HG03432 (cell line): Measurements from ENCODE around the gene SP7.
"Not testable (repeated sequence)": the region's sequence is repeated elsewhere in the genome, so short reads cannot be mapped to it uniquely, and the experiment has no call there.

ENCODE experiments used
- ATAC-seq: cut with Tn5 transposase; IDR thresholded peaks from one replicate; pipeline ENCODE4 v1.9.1; 2021; ENCODE audit warnings: mild to moderate bottlenecking, moderate library complexity; ENCODE audit not compliant: unreplicated experiment

SP7 gene

DNA sequence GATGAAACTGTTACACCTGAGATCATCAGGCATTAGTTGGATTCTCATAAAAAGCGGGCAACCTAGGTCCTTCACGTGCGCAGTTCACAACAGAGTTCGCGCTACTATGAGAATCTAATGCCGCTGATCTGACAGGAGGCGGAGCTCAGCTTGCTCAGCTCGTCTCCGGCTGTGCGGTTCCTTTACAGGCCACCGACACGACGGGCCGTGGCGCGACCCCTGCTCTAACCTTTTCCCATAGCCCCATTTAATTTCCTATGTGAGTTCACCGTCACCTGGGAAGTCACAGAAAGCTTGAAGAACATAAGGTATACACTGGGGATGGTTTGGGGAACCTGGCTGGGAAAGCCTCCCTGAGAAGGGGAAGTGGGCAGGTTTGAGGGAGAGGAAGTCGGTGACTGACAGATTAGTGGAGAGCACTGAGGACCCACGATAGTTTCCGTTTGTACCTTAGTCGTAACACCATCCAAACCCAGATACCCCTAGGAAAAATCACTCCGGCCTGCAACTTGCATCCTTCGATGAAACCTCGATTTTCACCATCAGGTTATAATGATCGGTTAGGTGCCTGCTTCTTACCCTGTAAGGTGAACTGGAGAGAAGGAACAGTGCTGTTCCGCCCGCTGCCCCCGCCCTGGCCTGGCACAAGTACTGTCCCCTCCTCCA is 11.9 kb downstream of the SP7 start:
- ATAC-seq: peak; percentile 26

DNA sequence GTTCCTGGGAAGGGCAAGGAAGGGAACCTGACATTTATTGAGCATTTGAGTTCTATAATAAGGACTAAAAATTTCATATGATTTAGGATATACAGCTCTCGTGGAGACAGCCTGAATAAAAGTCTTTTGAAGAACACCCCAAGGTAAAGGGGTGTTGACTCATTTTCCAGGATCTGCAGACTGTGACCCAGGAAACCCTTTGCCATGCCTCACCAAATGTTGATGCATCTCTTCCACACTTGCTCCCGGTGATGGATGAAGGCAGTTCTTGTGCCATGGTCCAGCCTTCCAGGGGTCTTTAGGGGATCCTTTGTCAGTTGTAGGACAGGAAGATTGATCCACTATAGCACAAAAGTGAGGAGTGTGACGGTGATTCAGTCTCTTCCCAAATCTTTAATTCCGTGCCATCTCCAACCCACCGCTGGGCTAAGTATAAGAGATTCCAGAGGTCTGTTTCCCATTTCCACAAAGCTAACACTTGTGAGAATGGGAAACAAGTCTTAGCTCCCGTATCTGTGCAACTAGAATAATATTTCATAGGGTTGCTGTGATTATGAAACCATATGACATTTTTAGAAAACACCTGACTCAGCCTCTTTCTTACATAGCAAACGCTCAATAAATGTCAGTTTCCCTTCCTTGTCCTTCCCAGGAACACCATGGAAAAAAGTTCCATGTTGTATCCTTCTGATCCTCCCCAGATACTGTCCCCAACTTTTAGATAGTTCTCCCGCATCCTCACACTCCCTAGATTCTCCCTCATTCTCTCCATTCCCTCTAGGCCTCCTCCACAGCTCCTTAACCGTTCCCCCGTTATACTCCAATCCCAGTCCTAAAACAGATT is 15.6 kb downstream of the SP7 start:
- no peak for ATAC-seq

DNA sequence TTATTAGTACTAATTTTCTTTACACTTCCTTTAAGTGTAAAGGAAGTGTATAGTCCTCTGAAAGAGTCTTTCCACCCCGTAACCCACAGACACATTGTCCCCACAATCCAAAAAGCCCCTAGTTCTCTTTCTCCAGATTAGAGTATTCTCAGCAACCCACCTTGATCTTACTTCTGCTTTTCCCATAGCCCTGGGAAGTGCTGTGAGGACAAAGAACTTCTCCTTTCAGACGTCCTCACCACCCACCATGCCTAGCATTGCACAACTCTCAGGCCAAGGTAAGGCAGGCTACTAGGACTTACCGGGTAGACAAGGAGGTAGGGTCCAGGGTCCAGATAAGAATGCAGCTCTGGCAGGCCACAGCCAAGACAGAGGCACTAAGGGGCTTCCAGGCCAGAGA is 22.2 kb downstream of the SP7 start:
- ATAC-seq: no peak

DNA sequence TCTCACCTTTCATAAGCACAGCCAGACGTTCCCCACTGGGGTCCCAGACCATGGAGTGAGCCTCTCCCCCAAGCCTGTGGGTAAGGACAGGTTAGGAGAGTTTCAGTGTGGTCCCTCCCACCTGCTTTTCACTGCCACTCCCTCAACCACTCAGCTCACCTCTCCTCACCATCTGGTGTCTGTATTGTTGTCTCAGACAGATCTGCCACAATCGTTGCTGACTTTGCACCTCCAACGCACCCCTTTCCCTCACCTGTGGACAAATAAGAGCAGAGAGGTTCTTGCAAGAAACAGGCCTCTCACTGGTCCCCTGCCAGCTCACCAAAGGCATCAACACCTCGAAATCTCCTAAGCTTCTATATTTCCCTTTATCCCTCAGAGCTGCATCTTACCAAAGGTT is 27.9 kb downstream of the SP7 start:
- ATAC-seq: no peak

DNA sequence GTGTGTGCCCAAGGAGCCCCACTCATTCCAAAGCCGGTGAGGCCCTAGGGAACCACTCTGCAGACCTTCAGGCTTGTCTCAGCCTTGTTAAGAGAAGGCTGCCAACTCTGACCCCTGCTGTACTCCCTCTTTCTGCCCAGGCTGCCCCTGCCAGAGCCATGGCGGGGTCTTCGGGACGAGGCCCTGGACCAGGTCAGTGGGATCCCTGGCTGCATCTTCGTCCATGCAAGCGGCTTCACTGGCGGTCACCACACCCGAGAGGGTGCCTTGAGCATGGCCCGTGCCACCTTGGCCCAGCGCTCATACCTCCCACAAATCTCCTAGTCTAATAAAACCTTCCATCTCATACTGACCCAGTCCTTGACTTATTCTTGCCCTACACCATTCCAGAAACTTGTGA is 29.3 kb downstream of the SP7 start:
- ATAC-seq: no peak

DNA sequence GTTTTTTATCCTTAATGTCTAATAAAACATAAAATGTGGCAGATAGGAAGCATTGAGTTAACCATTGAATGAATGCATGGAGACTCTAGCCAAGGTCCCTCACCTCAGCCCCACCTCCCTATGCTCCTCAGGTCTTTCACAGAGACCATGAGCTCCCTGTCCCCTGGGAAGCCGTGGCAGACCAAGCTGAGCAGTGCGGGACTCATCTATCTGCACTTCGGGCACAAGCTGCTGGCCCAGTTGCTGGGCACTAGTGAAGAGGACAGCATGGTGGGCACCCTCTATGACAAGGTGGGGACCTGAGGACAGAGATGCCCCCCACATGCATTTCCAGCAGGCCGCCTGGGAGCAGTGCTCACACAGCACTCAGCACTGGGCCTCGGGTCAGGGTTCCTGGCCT is 33.3 kb downstream of the SP7 start:
- ATAC-seq: no peak

DNA sequence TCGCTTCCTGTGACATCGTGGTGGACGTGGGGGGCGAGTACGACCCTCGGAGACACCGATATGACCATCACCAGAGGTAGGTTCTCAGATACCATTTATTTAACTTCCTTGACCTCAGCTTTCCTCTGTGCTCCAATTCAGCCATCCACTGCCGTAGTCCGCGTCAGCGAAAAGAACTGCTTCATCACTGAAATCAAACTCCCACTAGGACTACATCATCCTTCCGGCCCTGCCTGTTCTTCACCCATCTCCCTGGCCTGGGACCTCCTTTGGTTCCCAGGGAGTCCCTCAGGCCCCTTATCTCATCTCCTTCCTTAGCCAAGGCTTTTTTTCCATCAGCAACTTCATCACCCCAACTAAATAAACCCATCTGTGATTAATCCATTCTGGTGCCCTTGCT is 36.0 kb downstream of the SP7 start:
- no peak for ATAC-seq

DNA sequence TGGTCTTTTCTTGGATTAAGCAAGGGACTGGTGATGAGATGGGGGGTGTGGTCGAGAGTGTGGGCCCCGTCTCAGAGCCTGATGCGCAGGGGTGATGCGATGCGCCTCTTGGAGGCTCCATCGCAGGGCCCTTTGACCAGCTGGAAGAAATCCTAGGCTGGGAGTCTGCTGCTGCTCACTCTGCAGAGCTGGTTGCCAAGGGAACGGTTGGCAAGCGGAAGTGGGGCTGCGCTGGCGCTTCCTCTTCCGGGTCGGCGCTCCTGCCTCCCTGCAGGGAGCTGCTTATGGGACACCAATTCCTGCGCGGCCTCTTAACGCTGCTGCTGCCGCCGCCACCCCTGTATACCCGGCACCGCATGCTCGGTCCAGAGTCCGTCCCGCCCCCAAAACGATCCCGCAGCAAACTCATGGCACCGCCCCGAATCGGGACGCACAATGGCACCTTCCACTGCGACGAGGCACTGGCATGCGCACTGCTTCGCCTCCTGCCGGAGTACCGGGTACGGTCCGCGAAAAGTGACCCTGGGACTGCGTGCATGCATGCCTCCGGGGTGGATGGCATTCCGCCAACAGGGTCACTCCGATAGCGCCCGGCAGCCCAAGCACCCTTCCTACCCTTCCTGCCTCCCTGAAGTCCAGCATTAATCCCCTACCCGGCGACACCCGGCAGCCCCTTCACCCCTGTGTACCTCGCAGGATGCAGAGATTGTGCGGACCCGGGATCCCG is 36.5 kb downstream of the SP7 start, which contains the start of gene MYG1:
TSS of gene MYG1 (plus strand) at position 242 of the 727 bp plus-strand sequence. CDS start at position 285, 43 bp downstream.
- ATAC-seq: peak; percentile 79

DNA sequence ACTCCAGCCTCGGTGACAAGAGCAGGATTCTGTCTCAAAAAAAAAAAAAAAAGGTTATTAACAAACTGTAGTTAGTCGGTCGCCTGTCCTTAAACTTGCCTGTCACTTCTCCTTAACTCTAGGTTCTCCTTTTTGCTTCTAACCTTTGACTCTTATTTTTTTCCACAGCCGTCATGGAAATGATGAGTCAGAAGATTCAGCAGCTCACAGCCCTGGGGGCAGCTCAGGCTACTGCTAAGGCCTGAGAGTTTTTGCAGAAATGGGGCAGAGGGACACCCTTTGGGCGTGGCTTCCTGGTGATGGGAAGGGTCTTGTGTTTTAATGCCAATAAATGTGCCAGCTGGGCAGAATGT is 37.1 kb downstream of the SP7 start:
- no peak for ATAC-seq

DNA sequence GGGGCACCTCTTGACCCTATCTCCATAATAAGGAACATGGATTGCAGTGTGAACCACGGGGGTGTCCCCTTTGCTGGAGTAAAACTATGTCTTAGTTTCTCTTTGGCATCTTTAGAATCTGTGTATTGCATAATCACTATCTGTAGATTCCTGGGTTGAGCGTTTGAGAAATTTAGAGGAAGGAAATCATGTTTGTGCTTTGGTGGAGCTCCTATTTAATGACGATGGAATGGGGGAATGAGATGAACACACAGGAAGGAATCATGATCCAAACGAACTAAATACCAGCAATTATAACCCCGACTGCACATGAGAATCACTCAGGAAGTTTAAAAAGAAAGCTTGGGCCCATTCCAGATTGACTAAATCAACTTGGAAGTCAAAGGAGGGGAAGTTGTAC is 38.0 kb downstream of the SP7 start:
- no peak for ATAC-seq

DNA sequence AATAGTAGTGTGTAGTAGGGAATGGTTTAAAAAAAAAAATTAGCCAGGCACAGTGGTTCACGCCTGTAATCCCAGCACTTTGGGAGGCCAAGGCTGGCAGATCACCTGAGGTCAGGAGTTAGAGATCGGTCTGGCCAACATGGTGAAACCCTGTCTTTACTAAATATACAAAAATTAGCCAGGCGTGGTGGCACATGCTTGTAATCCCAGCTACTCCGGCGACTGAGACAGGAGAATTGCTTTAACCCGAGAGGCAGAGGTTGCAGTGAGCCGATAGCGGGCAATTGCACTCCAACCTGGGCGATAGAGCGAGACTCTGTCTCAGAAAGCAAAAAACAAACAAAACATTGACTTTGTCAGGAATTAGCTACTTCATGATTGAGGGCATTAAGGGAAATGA is 39.0 kb downstream of the SP7 start:
- ATAC-seq: not testable (repeated sequence)

DNA sequence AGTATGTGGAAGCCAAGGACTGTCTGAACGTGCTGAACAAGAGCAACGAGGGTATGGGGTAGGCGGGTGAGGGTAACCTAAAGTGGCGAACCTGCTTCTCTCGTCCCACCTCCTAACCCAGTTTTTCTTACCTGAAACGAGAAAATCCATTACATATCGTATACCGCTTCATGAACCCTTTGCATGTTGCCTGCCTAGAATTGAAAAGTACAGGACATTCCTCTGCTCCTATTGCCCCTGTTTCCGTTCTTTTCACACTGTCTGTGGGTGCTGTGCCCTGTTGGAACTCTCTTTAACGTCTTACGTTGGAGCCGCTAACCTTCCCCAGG is 40.3 kb downstream of the SP7 start:
- ATAC-seq: no peak

DNA sequence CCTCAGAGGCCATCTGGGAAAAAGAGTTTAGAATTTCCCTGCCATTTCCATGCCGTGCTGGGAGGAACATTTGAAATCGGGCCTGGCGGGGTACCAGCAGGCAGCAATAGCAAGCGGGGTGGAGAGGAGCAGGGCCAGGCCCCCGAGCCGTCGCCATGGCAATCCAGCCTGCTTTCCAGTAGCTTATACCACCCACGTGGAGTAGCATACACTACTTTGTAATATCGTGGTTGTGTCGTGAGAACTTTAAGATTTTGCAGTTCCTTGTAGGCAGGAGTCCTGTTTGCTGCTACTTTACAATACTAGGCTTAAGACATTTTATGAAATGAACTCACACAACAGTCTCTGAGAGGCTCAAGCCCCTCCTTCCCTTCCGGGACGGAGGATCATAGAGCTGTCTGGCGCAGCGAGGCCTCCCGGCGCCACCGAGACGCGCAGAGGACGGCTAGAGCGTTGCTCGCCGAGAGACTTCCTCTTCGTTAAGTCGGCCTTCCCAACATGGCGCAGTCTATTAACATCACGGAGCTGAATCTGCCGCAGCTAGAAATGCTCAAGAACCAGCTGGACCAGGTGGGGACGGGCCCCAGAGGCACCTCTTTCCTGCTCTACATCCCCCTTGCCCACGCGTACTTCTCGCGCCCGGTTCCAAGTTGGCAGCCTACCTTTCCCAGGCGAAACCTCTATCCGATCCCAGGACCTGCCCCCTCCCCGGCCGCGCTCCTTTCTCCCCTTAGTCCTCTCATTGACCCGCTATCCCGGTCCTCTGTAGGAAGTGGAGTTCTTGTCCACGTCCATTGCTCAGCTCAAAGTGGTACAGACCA is 40.9 kb downstream of the SP7 start, which contains the start of gene PFDN5:
TSS of gene PFDN5 (plus strand) at position 473 of the 821 bp plus-strand sequence. CDS start at position 499, 26 bp downstream.
- ATAC-seq: peak; percentile 81

DNA sequence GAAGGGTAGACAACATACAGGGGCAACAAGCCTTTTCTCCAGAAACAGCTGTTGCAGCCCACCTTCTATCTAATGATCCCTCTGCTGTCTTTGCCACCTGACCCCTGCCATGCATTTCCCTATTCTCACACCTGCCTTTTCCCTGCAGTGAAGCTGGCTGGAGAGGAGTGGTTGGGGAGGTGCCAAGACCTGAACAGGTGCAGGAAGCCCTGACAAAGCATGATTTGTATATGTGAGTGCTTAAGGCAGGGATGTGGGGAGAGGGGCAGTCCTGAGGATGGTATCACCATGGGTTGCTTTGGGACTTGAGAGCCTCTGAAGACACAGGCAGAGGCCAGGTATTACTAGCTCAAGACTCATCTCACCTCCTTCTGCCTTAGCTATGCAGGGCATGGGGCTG is 43.7 kb downstream of the SP7 start:
- no peak for ATAC-seq

DNA sequence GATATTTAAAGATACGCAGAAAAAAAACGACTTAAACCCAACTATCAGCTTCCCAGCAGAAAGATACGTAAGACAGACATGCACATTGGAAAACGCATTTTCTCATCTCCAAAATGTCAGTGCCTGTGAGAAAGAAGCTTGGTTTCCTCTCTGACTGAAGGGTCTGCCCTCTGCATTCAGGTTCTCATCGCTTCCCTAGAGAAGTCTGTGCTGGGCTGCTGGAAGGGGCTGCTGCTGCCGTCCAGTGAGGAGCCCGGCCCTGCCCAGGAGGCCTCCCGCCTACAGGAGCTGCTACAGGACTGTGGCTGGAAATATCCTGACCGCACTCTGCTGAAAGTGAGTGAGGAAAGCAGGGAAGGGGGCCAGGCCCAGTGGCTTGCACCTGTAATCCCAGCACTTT is 45.5 kb downstream of the SP7 start:
- no peak for ATAC-seq

DNA sequence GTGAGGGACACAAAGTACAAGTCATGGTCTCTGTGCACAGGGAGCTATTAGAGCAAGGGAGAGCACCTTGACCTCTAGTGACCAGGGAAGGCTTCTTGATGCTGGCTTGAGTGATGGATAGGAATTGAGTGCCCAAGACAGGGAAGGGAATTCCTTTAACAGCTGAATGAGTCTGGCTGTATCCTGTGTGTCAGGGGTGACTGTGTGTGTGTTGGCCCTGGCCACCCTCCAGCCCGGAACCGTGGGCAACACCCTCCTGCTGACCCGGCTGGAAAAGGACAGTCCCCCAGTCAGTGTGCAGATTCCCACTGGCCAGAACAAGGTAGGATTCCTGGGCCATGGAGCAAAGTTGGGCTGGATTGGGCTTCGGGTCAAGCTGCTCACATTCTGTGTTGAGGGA is 46.3 kb downstream of the SP7 start:
- ATAC-seq: no peak

DNA sequence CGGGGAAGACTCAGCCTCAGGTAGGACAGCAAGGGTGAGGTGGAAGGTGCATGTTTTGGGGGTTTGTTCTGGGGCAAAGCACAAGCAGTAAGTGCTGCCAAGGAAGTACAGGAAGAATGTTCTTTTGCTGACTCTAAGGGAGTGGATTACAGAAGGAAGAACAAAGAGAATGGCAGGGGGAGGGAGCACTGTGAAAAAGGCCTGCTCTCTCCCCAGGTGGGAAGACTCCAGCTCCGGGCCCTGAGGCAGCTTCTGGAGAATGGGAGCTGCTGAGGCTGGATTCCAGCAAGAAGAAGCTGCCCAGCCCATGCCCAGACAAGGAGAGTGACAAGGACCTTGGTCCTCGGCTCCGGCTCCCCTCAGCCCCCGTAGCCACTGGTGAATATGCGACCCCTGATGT is 47.8 kb downstream of the SP7 start:
- ATAC-seq: no peak

DNA sequence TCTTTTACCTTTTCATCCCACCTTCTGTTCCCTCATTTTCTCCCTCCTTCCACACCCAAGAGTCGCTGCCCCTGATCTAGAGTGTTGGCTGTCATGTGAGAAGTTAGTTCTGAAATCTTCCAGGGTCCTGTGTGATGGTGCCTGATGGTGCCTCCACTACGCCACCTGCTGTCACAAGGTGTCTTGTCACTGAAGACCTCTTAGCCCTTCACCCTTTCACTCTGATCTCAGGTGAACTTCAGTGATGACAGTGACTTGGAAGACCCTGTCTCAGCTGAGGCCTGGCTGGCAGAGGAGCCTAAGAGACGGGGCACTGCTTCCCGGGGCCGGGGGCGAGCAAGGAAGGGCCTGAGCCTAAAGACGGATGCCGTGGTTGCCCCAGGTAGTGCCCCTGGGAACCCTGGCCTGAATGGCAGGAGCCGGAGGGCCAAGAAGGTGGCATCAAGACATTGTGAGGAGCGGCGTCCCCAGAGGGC is 48.4 kb downstream of the SP7 start:
- ATAC-seq: no peak

DNA sequence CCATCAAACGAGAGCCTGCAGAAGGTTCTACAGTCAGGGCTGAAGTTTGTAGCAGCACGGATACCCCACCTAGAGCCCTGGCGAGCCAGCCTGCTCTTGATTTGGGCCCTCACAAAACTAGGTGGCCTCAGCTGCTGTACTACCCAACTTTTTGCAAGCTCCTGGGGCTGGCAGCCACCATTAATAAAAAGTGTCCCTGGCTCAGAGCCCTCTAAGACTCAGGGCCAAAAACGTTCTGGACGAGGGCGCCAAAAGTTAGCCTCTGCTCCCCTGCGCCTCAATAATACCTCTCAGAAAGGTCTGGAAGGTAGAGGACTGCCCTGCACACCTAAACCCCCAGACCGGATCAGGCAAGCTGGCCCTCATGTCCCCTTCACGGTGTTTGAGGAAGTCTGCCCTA is 49.7 kb downstream of the SP7 start:
- no peak for ATAC-seq

DNA sequence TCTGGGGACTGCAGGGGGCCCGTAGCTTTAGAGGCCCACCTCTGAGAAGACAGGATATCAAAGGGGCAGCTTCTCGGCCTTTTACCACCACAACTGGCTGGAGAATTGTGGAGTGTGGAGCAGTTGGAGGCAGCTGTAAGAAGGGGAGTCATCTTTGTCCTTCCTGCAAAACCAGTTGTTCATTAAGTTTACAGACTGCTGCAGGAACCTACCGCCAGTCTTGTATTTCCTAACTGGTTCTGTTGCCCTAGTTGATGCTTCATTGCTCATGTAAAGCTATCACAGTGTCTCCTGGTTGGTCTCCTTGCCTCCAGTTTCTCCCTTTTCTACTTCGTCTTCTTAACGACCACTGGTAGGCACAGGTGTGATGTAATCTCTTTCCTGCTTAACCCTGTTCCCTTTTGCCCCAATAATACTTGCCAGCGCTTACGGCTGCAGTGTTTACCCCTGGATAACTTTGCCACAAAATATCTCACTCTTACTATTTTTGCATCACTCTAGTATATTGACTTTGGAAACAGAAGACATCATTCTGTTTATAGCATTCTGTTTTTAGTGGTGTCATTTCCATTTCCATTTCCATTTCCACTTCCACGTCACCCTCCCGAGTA is 56.2 kb downstream of the SP7 start:
- ATAC-seq: no peak
